DND-41 (cell line): Measurements from ENCODE around the gene KRR1.

ENCODE experiments used
- CTCF ChIP-seq: IDR thresholded peaks from 2 replicates; pipeline ENCODE4 v1.5.1; 2012; ENCODE audit warnings: borderline replicate concordance, low read length, moderate library complexity, mild to moderate bottlenecking; ENCODE audit not compliant: poor library complexity, severe bottlenecking; ENCODE audit errors: extremely low read depth
- EZH2 ChIP-seq: IDR thresholded peaks from 3 replicates; pipeline ENCODE4 v1.6.1; 2012; ENCODE audit warnings: borderline replicate concordance, low read depth, mild to moderate bottlenecking, moderate library complexity, low read length, inconsistent platforms; ENCODE audit not compliant: severe bottlenecking

GRCh38 chr12:75476071-75476470 is 35.3 kb downstream of the KRR1 start:
- TF ChIP-seq CTCF: no peak
- no peak for TF ChIP-seq EZH2
